NCI-H510A treated with DMSO at 0.1 percent for 48 hours (cell line): ENCODE results near the gene WDR43.

Experiments
- DNase-seq: peaks from one replicate; lab custom pipeline; 2025; lab: John Stamatoyannopoulos, UW

Gene WDR43, protein sequence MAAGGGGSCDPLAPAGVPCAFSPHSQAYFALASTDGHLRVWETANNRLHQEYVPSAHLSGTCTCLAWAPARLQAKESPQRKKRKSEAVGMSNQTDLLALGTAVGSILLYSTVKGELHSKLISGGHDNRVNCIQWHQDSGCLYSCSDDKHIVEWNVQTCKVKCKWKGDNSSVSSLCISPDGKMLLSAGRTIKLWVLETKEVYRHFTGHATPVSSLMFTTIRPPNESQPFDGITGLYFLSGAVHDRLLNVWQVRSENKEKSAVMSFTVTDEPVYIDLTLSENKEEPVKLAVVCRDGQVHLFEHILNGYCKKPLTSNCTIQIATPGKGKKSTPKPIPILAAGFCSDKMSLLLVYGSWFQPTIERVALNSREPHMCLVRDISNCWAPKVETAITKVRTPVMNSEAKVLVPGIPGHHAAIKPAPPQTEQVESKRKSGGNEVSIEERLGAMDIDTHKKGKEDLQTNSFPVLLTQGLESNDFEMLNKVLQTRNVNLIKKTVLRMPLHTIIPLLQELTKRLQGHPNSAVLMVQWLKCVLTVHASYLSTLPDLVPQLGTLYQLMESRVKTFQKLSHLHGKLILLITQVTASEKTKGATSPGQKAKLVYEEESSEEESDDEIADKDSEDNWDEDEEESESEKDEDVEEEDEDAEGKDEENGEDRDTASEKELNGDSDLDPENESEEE

DNA sequence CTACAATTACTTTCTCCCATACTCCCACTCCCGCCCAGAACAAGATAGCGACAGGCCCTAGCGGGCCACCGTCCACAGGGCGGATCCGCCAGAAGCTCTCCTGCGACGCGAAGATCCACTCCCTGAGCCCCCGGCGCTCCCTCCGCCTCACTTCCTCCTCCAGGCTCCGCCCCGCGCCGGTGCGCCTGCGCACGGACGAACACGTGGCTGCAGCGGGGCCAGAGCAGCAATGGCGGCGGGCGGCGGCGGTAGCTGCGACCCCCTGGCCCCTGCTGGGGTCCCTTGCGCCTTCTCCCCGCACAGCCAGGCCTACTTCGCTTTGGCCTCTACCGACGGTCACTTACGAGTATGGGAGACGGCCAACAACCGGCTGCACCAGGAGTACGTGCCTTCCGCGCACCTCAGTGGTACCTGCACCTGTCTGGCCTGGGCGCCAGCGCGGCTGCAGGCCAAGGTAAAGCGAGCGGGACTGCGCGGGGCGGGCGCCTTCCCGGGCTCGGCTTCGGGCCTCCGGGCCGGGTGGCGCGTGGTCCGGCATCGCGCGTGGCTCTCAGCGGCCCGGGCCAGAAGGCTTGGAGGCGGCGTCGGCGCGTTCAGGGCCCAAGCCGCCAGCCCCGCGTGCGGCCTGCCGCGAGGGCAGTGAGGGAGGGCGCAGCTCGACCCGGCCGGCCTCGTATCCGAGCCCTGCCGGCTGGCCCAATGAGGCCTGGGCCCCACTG lies at the start of gene WDR43:
WDR43 (plus strand) TSS at position 198 of the 719 bp plus-strand sequence; CDS start at position 230, 32 bp downstream.
- DNase-seq, result peak; percentile 93

DNA sequence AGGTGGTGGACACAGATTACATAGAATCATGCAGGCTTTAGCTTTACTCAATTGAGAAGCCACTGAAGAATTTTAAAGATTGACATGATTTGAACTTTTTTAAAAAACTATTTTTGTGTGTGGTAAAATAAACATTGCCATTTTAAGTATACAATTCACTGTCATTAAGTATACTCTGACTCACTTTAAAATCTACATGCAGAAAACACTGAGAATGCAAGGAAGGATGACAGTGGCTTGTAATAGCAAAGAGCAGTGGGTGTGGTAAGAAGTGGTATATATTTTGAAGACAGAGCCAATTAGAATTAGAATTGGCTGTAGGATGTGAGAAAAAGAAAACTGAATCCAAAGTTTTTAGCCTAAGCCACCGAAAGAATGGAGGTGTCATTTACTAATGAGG lies 39.3 kb upstream of the WDR43 start:
- no peak for DNase-seq

DNA sequence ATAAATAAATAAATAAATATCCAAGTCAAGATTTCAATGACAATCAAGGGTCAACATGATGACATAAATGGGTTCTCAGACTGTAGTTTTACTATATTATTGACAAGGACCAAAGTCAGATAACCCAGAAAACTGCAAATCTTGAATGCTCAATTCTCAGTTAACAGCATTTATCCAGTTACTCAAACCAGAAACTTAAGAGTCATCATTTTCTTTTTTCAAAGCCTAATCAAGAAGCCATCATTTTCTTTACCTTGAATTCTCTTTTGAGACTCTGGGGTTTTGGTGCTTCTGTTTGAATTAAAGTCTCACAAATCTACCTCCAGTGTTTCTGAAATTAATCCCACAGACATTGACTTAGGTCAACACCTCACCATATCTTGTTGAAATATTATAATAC lies 38.5 kb upstream of the WDR43 start:
- no peak for DNase-seq

DNA sequence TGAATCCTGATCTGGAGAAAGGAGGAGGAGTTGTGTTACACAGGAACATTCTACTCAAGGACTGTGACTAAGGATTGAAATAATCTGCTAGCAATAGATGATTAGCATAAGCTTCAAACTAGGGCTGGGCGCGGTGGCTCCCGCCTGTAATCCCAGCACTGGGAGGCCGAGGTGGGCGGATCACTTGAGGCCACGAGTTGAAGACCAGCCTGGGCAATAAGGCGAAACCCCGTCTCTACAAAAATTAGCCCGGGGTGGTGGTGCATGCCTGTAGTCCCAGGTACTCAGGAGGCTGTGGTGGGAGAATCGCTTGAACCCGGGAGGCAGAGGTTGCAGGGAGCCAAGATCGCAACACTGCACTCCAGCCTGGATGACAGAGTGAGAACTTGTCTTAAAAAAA lies 25.9 kb upstream of the WDR43 start:
- DNase-seq, result no peak

DNA sequence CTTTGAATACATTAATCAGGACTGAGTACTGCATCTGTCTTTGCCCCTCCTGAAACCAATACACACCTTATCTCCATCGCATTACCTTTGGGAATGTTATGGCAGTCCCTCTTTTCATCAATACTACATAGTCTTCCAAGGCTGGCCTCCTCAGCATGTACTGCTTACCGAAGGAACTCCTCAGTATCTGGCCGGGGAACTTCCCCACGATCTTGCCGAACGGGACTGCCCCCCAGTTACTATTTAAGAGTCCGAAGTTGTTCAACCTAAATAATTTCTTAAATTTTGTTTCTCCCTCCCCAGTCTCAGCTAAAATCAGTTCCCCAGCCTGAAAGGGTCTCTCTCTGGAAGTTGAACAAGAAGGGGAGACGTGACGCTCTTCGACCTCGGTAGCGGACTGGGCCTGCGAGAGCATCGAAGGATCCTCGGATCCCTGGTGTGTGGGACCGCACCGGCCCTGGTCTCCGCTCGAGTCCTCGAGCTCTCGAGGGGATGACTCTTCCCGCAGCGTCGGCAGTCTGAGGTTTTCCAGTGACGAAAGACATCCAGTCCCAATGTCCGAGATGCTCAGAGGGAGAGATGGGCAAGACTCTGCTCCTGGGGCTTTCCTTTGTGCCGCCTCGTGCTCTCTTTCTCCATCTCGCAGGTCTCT lies 24.8 kb upstream of the WDR43 start:
- no peak for DNase-seq

DNA sequence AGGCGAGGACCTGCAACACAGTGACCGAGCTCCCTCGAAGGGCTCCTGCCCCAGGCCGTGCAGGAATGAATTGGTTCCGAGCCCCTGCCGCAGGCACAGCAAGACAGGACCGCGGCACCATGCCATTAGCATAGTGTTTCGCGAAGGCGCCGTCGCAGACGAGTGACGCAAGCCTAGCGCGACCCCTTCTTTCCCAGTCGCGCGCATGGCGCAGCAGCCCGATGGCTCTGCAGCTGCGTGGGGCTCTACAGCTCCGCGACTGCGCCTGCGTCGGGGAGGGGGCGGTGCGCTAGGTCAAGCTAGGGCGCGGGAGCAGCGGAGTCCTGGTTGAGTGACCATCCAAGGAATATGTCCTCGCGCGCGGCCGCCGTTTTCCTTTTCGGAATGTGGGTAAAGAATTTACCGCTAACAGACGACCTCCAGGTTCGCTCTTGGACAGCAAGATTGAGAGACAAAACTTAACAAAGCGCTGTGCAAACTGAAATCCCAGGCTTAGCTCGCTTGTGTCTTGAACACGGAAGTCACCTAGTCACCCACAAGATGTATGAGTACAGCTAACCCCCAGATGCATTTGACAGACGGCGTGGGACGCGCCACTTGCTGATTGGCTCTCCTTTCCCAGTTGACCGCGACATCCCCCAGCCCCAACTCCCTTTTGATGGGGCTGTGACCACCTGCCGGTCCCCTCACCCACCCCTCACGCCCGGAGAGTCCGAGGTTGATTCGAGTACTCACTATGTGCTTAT lies 24.1 kb upstream of the WDR43 start, which contains the start of gene TRMT61B:
TRMT61B (minus strand) TSS at position 164 of the 746 bp plus-strand sequence; CDS start at position 132, 32 bp downstream.
- DNase-seq, result peak; percentile 90

DNA sequence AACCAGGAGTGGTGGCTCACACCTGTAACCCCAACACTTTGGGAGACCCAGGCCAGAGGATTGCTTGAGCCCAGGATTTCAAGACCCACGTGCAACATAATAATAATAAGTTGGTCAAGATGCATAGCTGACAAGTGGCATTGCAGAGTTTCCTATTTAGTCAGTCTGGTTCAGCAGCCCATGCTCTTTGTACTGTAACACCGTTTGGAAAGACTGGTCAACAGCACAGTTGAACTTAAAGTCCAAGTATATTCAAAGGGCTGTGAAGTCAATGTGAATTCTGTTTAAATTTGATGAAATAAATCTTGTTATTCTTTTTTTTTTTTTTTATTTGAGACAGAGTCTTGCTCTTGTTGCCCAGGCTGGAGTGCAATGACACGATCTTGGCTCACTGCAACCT lies 22.8 kb upstream of the WDR43 start:
- DNase-seq, result no peak

DNA sequence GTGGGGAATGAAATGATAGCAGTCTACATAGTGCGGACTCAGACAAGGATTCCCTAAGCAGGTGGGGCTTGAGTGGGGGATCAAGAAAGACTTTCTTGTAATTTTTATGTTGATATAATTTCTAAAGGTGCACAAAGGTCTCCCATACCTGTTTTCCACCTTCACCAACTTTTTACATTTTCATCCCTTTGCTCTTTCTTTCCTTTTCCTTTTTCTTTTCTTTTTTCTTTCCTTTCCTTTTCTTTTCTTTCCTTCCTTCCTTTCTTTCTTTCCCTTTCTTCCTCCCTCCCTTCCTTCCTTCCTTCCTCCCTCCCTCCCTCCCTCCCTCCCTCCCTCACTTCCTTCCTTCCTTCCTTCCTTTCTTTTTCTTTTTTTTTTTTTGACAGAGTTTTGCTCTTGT lies 14.3 kb upstream of the WDR43 start:
- no peak for DNase-seq

DNA sequence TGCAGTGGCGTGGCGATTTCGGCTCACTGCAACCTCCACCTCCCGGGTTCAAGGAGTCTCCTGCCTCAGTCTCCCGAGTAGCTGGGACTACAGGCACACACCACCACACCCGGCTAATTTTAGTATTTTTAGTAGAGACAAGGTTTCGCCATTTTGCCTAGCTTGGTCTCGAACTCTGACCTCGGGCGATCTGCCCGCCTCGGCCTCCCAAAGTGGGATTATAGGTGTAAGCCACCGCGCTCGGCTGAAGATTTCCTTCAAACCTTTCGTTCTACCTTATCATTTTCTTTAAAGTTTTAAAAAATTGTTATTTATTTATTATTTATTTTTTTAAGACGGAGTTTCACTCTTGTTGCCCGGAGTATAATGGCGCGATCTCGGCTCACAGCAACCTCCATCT lies 979 bp upstream of the WDR43 start:
- no peak for DNase-seq

DNA sequence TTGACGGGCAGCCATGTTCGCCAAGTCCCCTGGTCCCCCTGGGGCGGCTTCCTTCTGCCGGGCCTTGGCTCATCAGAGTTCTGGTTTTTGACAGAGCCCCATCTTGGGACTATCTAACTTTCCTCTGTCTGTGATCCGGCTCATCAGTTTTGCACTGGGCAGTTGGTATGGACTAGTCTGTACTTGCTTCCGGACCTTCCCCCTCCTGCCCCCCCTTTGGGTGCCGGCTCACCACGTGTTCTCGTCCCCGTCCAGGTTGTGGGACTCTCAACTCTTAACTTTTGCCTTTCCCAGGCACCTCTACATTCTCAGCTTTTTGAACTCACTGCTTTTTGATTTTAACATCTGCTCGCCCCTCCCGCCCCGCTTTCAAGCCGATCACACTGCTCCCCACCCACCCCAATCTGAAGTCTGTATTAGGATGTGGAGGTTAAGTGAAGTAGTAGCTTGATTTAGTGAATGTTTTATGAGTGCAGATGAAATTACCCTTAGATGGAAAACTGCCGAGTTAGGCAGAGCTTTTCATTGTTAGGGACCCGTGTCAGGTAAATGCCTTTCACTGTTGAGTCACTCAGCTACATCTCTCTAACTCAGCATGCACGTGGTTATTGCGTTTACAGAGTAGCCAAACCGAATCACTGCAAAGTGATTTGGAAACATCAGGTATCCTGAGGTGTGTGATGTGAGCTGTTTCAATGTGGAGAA lies 874 bp downstream of the WDR43 start:
- peak; percentile 12 for DNase-seq

DNA sequence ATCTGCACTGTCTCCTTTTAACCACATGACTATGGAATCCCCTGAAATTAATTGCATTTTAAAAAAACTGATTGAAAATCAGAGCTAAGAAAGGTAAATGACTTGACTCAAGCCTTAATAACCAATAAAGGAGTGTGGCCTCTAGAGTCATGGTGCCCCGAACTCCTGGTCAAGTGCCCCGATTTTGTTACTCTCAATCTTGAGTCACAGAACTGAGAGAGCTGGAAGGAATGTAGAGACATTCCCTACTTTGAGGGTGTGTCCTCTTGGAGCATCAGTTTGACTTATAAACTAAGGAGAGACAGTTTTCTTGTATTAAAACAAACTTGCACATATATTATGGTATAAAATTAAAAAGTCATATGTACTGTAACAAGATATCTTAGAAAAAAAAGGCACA lies 2.4 kb downstream of the WDR43 start:
- DNase-seq, result no peak

DNA sequence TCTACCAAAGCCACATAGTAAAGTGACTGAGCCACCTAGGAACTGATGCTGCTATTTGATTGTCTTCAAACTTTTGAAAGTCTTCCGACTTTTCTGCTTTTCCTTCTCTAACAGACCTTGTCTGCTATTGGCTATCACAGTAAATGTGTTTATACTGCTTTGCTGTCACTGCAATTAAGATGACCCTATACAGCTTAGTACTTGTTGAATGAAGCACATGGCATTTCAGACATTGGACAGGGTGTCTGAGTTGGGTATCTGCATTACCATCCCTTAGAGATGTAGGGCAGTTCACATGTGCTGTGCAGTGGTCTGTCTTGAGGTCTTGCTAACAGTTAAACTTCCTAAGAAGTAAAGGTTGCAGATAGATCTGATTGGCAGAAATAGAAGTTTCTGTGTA lies 3.6 kb downstream of the WDR43 start:
- DNase-seq, result no peak

DNA sequence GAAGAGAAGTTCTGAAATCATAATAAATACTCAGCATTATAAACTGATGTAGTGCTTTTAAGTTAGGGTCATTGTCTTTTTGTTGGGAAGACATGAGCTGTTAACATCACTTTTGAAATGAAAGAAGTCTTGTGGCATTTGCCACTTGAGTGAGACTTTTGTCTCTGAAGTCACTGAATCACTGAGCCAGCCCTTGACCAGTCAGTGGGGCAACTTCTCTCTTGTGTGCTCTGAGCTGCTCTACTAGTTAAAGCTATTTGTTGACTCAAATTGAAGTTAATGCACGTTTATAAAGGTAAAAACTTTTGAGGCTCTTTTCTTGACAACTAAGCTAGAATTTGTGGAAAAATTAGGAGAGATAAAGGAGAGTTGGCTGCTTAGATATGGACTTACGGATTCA lies 6.7 kb downstream of the WDR43 start:
- no peak for DNase-seq

DNA sequence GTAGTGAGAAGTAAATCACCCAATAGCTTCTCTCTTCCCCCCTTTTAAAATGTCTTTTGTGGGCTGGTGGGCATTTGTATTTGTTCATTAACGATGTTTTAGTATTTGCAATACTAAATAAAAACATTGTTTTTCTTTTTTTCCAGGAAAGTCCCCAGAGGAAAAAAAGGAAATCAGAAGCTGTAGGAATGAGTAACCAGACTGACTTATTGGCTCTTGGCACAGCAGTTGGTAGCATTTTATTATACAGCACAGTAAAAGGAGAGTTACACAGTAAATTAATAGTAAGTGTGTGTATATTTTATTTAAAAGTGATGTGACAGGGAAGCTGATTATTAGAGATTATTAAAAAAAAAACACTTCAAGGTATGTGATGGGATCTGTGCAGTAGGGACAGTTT lies 7.4 kb downstream of the WDR43 start:
- DNase-seq, result no peak

DNA sequence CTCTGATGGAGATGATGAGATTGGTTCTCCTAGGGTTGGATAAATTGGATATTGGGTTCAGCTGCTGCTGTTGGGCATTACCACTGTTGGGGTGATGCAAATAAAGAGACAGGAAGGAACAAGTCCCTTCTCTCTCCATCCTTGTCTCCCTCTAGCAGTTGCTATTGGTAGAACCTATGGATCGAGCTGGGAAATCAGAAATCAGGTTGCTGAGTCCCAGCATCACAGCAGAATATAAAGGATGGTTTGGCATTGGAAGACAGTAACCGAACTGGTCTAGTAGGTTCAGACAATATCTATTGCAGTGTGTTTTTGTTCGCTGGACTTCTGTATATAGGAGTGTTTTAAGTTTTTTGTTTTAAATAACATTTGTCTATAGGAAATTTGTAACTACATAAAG lies 8.1 kb downstream of the WDR43 start:
- no peak for DNase-seq

DNA sequence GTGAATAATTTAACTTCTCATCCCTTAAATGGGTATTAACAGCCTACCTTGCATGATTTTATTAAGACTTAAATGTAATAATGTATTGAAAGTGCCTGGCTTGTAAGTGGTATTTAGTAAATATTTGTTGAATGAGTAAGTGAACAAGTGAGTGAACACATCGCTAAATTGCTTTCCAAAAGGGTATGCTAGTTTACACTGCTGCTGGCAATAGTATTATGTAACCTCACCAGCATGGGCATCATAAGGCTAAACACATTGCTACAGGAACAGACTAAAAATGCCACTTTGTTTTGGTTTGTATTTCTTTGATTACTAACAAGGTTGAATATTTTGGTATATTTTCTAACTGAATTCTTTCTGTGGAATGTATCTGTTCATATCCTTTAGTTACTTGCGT lies 9.8 kb downstream of the WDR43 start:
- no peak for DNase-seq

DNA sequence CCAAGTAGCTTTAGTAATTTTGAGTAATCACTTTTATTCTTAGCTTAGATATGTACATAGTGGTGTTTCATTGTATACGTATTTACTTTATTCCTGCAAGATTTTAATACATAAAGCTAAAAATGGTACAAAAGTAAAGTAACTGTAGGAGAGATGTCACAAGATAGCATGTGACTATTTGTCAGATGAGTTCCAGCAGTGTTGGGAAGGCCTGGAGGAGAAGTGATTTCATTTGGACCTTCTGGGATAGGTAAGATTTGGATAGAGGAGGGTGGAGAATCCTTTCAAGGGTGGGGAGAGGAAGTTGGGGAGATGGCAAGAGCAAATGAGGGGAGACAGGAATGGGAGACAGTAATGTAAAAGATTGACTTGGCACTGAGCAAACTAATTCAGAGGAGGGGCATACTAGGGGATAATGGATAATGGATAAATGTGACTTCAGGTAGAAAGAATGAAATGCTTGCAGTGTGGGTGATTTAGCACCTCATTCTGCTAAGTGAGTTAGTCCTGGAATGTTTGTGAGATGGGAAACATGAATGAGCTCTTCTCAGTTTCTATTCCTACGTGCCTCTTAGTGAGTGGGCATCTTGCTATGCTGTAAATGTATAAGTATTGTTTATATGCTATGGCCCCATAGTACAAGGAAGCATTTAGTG lies 10.5 kb downstream of the WDR43 start:
- DNase-seq, result no peak

DNA sequence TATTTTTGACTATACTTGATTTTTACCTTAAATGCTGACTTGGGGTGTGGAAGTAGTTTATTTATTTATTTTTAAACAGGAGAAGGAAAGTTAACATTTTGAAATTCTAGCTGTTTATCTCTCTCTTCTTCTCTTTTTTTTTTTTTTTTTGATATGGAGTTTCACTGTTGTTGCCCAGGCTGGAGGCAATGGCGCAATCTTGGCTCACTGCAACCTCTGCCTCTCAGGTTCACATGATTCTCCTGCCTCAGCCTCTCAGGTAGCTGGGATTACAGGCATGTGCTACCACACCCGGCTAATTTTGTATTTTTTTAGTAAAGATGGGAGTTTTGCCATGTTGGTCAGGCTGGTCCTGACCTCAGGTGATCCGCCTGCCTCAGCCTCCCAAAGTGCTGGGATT lies 11.1 kb downstream of the WDR43 start:
- no peak for DNase-seq

DNA sequence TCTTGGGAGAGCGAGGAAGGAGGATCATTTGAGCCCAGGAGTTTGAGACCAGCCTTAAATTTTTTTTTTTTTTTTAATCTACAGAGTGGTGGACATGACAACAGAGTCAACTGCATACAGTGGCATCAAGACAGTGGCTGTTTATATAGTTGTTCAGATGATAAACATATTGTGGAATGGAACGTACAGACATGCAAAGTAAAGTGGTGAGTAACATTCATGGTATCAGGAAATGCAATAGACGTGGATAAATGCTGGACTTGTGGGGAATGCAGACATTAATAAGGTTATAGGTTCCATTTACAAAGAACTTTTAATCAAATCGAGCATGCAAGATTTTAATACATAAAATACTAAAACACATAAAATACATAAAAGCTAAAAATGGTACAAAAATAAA lies 11.9 kb downstream of the WDR43 start:
- DNase-seq, result no peak

DNA sequence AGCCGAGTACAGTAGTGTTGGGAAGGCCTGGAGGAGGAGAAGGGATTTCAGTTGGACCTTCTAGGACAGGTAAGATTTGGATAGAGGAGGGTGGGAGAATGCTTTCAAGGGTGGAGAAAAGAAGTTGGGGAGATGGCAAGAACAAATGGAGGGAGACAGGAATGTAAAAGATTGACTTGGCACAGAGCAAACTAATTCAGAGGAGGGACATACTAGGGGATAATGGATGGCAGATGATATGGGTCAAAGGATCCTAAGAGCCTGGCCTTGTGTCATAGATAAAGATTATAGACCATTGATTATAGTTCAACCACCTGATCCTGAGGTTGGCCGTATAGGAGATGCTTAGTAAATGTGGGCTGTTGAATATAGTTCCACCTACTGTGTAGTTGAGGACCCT lies 12.4 kb downstream of the WDR43 start:
- no peak for DNase-seq
